OCI-LY1 (cell line): ENCODE measurements around the gene BDH1.

Source experiments
- EZH2 ChIP-seq: fragments of 200-600 bp; sonication (generic), shearing (Covaris generic); IDR thresholded peaks from 2 replicates; pipeline ENCODE4 v1.8.0; 2017; ENCODE audit warnings: borderline replicate concordance, mixed run types, mild to moderate bottlenecking, antibody characterized with exemption, low read length, moderate library complexity, mixed read lengths
- TF ChIP-seq, protein P1 (sequence below): fragments of 200-600 bp; sonication (generic), shearing (Covaris generic); IDR thresholded peaks from 2 replicates; pipeline ENCODE4 v1.5.1; 2017; ENCODE audit warnings: mild to moderate bottlenecking, antibody characterized with exemption, low read length, moderate library complexity, mixed read lengths

DNA sequence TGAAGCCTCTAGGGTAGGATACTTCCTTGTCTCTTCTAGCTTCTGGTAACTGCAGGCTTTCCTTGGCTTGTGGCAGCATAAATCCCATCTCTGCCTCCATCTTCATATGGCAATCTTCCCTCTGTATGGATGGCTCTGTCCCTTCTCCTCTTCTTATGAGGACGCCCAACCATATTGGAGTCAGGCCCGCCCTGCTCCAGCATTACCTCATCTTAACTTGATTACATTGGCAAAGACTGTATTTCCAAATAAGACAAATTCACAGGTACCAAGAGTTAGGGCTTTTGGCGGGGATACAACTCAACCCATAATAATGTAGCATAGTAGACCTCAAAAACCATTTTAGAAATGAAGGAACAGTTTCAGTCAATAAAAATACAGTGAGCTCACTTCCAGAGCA, 75.4 kb downstream of the BDH1 start:
- TF ChIP-seq, protein P1, sequence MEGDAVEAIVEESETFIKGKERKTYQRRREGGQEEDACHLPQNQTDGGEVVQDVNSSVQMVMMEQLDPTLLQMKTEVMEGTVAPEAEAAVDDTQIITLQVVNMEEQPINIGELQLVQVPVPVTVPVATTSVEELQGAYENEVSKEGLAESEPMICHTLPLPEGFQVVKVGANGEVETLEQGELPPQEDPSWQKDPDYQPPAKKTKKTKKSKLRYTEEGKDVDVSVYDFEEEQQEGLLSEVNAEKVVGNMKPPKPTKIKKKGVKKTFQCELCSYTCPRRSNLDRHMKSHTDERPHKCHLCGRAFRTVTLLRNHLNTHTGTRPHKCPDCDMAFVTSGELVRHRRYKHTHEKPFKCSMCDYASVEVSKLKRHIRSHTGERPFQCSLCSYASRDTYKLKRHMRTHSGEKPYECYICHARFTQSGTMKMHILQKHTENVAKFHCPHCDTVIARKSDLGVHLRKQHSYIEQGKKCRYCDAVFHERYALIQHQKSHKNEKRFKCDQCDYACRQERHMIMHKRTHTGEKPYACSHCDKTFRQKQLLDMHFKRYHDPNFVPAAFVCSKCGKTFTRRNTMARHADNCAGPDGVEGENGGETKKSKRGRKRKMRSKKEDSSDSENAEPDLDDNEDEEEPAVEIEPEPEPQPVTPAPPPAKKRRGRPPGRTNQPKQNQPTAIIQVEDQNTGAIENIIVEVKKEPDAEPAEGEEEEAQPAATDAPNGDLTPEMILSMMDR: no peak
- no peak for TF ChIP-seq EZH2
